ENCODE results near the gene ZG16.
"Not testable (repeated sequence)": the region's sequence is repeated elsewhere in the genome, so short reads cannot be mapped to it uniquely, and the experiment has no call there.

- TF ChIP-seq EZH2 (IDR thresholded peaks at IDR 0.05; ENCODE audit: low read depth); CTCF (conservative IDR thresholded peaks at IDR 0.05): not testable (repeated sequence)
Measured at GRCh38 chr16:29746518-29746917, 31.5 kb upstream of the ZG16 start.
